ENCODE data around the gene AOPEP.

The AOPEP gene

DNA sequence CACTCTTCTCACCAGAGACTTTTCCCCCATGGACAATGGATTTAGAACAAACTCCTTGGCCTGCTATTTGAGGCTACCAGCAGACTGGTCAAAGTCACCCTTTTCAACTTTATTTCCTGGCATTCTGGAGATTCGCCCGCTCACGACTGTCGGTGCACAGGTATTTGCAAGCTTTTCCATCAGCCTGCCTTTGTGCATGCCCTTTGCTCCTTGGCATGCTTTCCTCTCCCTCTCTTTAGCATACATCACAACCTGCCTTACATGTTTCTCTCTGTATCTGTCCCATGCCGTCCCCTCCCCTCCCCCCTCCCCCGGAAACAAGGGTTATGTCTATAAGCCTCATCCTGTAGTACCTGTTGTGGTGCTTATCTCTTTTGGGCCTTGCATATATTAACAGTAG is 257.1 kb downstream of the AOPEP start:
- Histone ChIP-seq H3K36me3 (ENCODE audit: control insufficient read depth, insufficient read depth, low read length) (no peaks in the 10 kb centered on the region), H3K9ac (no peak overlapping the region), H3K27me3 (ENCODE audit: control insufficient read depth, insufficient read depth, low read length) (no peaks in the 10 kb centered on the region), H3K4me3 (ENCODE audit: low read depth, low read length) (no peak overlapping the region), H3K79me2 (no peaks in the 10 kb centered on the region), H3K4me1 (no peaks in the 10 kb centered on the region), H2AFZ (no peak overlapping the region), H3K4me2 (ENCODE audit: low read length) (no peak overlapping the region), H3K27ac (no peak overlapping the region), H3K9me3 (ENCODE audit: control insufficient read depth, low read length) (no peaks in the 10 kb centered on the region)
- TF ChIP-seq, protein P1, sequence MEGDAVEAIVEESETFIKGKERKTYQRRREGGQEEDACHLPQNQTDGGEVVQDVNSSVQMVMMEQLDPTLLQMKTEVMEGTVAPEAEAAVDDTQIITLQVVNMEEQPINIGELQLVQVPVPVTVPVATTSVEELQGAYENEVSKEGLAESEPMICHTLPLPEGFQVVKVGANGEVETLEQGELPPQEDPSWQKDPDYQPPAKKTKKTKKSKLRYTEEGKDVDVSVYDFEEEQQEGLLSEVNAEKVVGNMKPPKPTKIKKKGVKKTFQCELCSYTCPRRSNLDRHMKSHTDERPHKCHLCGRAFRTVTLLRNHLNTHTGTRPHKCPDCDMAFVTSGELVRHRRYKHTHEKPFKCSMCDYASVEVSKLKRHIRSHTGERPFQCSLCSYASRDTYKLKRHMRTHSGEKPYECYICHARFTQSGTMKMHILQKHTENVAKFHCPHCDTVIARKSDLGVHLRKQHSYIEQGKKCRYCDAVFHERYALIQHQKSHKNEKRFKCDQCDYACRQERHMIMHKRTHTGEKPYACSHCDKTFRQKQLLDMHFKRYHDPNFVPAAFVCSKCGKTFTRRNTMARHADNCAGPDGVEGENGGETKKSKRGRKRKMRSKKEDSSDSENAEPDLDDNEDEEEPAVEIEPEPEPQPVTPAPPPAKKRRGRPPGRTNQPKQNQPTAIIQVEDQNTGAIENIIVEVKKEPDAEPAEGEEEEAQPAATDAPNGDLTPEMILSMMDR (IDR thresholded peaks at IDR 0.05) = no peak

DNA sequence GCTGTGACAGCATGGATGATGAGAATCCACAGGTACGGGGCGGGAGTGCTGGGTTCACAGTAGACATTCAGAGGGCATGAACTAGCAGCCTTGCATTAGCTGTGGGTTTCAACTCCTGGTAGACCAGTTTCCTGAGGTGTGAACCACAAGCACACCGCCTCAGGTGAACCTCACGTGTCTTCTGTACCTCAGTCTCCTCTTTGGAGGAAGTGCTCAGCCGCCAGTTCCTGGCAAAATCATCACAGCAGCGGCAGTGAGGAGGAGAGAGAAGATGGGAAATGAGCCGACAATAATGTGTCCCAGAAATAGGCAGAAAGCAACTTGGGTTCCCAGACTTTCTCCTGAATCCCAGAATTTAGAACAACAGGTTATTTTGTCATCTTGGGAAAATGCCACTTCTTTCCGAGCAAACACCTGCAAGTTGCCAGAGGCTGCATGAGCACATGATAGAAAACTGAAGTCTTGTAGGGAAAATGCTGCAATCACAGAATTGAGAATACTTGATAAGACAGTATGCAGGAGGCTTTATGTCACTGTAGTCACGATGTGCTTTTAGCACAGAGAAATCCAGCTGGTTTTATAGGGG is 258.5 kb downstream of the AOPEP start:
- Histone ChIP-seq H3K79me2 (no peaks in the 10 kb centered on the region), H3K4me2 (ENCODE audit: low read length) (no peak overlapping the region), H3K4me3 (ENCODE audit: low read depth, low read length) (no peak overlapping the region), H3K4me1 (no peaks in the 10 kb centered on the region), H3K27ac (no peak overlapping the region), H3K27me3 (ENCODE audit: control insufficient read depth, insufficient read depth, low read length) (no peaks in the 10 kb centered on the region), H2AFZ (no peak overlapping the region), H3K9me3 (ENCODE audit: control insufficient read depth, low read length) (no peaks in the 10 kb centered on the region), H3K36me3 (ENCODE audit: control insufficient read depth, insufficient read depth, low read length) (no peaks in the 10 kb centered on the region), H3K9ac (no peak overlapping the region)
- TF ChIP-seq, protein P1 (IDR thresholded peaks at IDR 0.05) = no peak

DNA sequence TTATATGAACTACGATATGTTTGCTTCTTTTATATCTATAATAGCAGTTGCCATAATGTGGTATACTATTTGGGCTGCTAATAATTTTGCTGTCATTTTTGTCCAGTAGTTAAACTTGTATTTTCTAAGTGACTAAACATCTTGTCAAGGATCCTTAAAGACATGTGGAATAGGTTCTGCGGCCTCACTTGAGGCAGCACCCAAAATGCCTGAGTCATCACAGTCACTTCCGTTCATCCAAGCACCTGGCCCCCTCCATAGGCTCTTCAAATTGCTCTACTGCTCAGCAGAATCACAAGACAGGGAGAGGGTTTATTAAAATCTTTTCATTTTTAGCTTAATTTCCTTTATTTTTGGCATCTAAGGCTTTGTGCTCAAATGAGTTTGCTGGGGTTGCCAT is 259.1 kb downstream of the AOPEP start:
- H3K4me2 ChIP-seq (ENCODE audit: low read length) = no peak overlapping the region

DNA sequence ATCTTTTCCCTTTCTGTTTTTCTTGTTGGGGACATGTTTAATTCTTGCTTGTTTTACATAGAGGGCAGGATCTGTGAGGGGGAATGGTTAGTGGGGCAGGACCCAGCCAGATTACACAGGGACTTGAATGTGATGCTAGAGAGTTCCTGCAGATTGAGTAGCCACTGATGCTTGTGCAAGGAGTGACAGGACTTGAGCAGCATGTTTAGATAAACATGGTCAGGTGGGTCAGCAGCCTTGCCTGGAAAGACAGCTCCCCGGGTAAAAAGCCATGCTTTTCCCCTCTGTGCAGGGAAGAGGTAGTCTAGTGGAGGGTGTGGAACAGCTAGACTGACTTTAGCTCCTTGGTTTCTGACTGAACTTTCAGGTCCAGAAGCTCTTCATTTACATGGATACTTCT is 261.2 kb downstream of the AOPEP start:
- Histone ChIP-seq H3K4me3 (ENCODE audit: low read depth, low read length) (no peak overlapping the region), H3K27ac (no peak overlapping the region), H3K79me2 (no peaks in the 10 kb centered on the region), H2AFZ (no peak overlapping the region), H3K9me3 (ENCODE audit: control insufficient read depth, low read length) (no peaks in the 10 kb centered on the region), H3K36me3 (ENCODE audit: control insufficient read depth, insufficient read depth, low read length) (no peaks in the 10 kb centered on the region), H3K9ac (no peak overlapping the region), H3K4me1 (no peaks in the 10 kb centered on the region), H3K27me3 (ENCODE audit: control insufficient read depth, insufficient read depth, low read length) (no peaks in the 10 kb centered on the region), H3K4me2 (ENCODE audit: low read length) (no peak overlapping the region)
- TF ChIP-seq, protein P1 (IDR thresholded peaks at IDR 0.05) = no peak

More for the DNA sequence above, 259.1 kb downstream of the AOPEP start:
- no peaks in the 10 kb centered on the region for H3K27me3 ChIP-seq (ENCODE audit: control insufficient read depth, insufficient read depth, low read length)
- H3K36me3 ChIP-seq (ENCODE audit: control insufficient read depth, insufficient read depth, low read length) = no peaks in the 10 kb centered on the region
- no peak overlapping the region for H3K27ac ChIP-seq
- no peak overlapping the region for H3K9ac ChIP-seq
- no peak overlapping the region for H2AFZ ChIP-seq
- no peaks in the 10 kb centered on the region for H3K79me2 ChIP-seq
- H3K4me3 ChIP-seq (ENCODE audit: low read depth, low read length) = no peak overlapping the region
- H3K9me3 ChIP-seq (ENCODE audit: control insufficient read depth, low read length) = no peaks in the 10 kb centered on the region
- TF ChIP-seq, protein P1 (IDR thresholded peaks at IDR 0.05) = no peak
- no peaks in the 10 kb centered on the region for H3K4me1 ChIP-seq

DNA sequence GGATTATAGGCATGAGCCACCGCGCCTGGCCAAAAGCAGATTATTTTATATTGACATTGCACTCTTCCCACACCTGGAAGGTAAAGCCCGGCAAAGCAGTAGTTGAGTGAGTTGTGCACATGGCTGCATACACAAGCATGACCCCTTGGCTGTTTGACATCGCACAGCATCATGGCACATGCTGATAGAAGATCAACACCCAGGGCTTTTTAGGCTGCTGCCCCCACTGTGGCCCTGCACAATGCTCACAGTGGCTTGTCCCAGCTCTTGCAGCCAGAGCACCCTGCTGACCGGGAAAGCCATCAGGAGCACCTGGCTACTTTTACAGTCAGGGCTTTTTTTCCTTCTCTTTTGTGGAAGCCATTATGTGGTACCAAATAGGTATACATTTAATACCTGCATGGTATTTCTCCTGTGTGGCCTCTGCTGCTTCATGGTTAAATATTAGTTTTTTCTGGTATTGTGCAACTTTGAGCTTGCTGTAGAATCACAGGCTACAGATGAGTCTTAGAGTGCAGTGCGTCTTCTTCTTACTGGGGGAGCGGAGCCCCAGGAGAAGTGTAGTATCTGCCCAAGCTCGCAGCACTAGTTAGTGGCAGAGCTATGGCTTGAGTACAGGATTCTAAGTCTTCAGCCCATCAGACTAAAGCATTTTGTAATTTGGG is 264.5 kb downstream of the AOPEP start:
- TF ChIP-seq, protein P1 (IDR thresholded peaks at IDR 0.05) = no peak
- no peak overlapping the region for H2AFZ ChIP-seq
- H3K9me3 ChIP-seq (ENCODE audit: control insufficient read depth, low read length) = no peaks in the 10 kb centered on the region
- H3K27ac ChIP-seq = no peak overlapping the region
- no peaks in the 10 kb centered on the region for H3K79me2 ChIP-seq
- no peak overlapping the region for H3K9ac ChIP-seq
- no peak overlapping the region for H3K4me2 ChIP-seq (ENCODE audit: low read length)
- peaks cover 4% of the 10 kb centered on the region for H3K4me1 ChIP-seq
- H3K4me3 ChIP-seq (ENCODE audit: low read depth, low read length) = no peak overlapping the region
- no peaks in the 10 kb centered on the region for H3K36me3 ChIP-seq (ENCODE audit: control insufficient read depth, insufficient read depth, low read length)
- H3K27me3 ChIP-seq (ENCODE audit: control insufficient read depth, insufficient read depth, low read length) = no peaks in the 10 kb centered on the region
